Measurements from ENCODE around the gene IL26. TPM values are rescaled to one million over a fixed set of nuclear protein-coding genes. Genes with fewer than 3 reads are reported as not detected.

IL26 gene
- total and polyA plus RNA-seq, 2 experiments from 2014 or later, result not detected

GRCh38 chr12:68245180-68246021 lies 19.8 kb upstream of the IL26 start:
- Histone ChIP-seq H3K9me3 (ENCODE audit: low read depth) (no peaks in the 10 kb centered on the region), H2AFZ (peak overlapping the region; percentile 23), H3K4me3 (no peak overlapping the region), H4K20me1 (ENCODE audit: insufficient read depth, poor library complexity, severe bottlenecking) (no peaks in the 10 kb centered on the region), H3K27me3 (no peaks in the 10 kb centered on the region), H3K36me3 (replicated peaks; ENCODE audit: insufficient read depth, low read depth) (no peaks in the 10 kb centered on the region), H3K79me2 (no peaks in the 10 kb centered on the region), H3K9me2 (replicated peaks; ENCODE audit: insufficient read depth) (no peaks in the 10 kb centered on the region), H3K27ac (peak overlapping the region; percentile 32), H3K4me1 (ENCODE audit: insufficient read depth) (peaks cover 22% of the 10 kb centered on the region), H3K4me2 (peak overlapping the region; percentile 71)
- DNase-seq (ENCODE audit: low spot score), result peak; percentile 16
- 16% methylated on average over 6 of the region's 6 CpGs for WGBS (ENCODE audit: low lambda C conversion rate, missing lambda C conversion rate)
- TF ChIP-seq EZH2 (IDR thresholded peaks at IDR 0.05; ENCODE audit: borderline replicate concordance) (no peak), EZH2phosphoT487 (IDR thresholded peaks at IDR 0.05; ENCODE audit: low read depth, severe bottlenecking, unreplicated experiment) (no peak), CTCF (IDR thresholded peaks at IDR 0.05; ENCODE audit: poor library complexity) (no peak)

GRCh38 chr12:68242777-68243176 lies 17.2 kb upstream of the IL26 start:
- H3K79me2 ChIP-seq, result no peaks in the 10 kb centered on the region
- no peaks in the 10 kb centered on the region for H3K36me3 ChIP-seq (replicated peaks; ENCODE audit: insufficient read depth, low read depth)
- H3K27ac ChIP-seq, result no peak overlapping the region
- no peaks in the 10 kb centered on the region for H3K27me3 ChIP-seq
- no peak overlapping the region for H3K4me3 ChIP-seq
- H2AFZ ChIP-seq, result no peak overlapping the region
- no peaks in the 10 kb centered on the region for H3K9me2 ChIP-seq (replicated peaks; ENCODE audit: insufficient read depth)
- no peaks in the 10 kb centered on the region for H3K9me3 ChIP-seq (ENCODE audit: low read depth)
- H3K4me2 ChIP-seq, result no peak overlapping the region
- H4K20me1 ChIP-seq (ENCODE audit: insufficient read depth, poor library complexity, severe bottlenecking), result no peaks in the 10 kb centered on the region
- peaks cover 24% of the 10 kb centered on the region for H3K4me1 ChIP-seq (ENCODE audit: insufficient read depth)
- DNase-seq (ENCODE audit: low spot score), result no peak
- TF ChIP-seq EZH2 (IDR thresholded peaks at IDR 0.05; ENCODE audit: borderline replicate concordance) (no peak), EZH2phosphoT487 (IDR thresholded peaks at IDR 0.05; ENCODE audit: low read depth, severe bottlenecking, unreplicated experiment) (no peak)

GRCh38 chr12:68240975-68241374 lies 15.4 kb upstream of the IL26 start:
- Histone ChIP-seq H4K20me1 (ENCODE audit: insufficient read depth, poor library complexity, severe bottlenecking) (no peaks in the 10 kb centered on the region), H3K27ac (peak overlapping the region; percentile 69), H3K9me2 (replicated peaks; ENCODE audit: insufficient read depth) (no peaks in the 10 kb centered on the region), H3K36me3 (replicated peaks; ENCODE audit: insufficient read depth, low read depth) (no peaks in the 10 kb centered on the region), H3K79me2 (no peaks in the 10 kb centered on the region), H3K4me3 (no peak overlapping the region), H3K4me2 (peak overlapping the region; percentile 39), H3K27me3 (no peaks in the 10 kb centered on the region), H2AFZ (peak overlapping the region; percentile 17), H3K4me1 (ENCODE audit: insufficient read depth) (peaks cover 20% of the 10 kb centered on the region), H3K9me3 (ENCODE audit: low read depth) (no peaks in the 10 kb centered on the region)
- TF ChIP-seq CTCF (IDR thresholded peaks at IDR 0.05; ENCODE audit: poor library complexity), result no peak
- no peak for TF ChIP-seq EZH2phosphoT487 (IDR thresholded peaks at IDR 0.05; ENCODE audit: low read depth, severe bottlenecking, unreplicated experiment)
- TF ChIP-seq EZH2 (IDR thresholded peaks at IDR 0.05; ENCODE audit: borderline replicate concordance), result no peak
- 58% methylated on average over 1 of the region's 1 CpG for WGBS (ENCODE audit: low lambda C conversion rate, missing lambda C conversion rate)
- peak; percentile 16 for DNase-seq (ENCODE audit: low spot score)

GRCh38 chr12:68240079-68240478 lies 14.5 kb upstream of the IL26 start:
- Histone ChIP-seq H3K79me2 (no peaks in the 10 kb centered on the region), H3K4me2 (peak overlapping the region; percentile 13), H2AFZ (no peak overlapping the region), H3K27me3 (no peaks in the 10 kb centered on the region), H3K9me3 (ENCODE audit: low read depth) (no peaks in the 10 kb centered on the region), H3K4me1 (ENCODE audit: insufficient read depth) (peaks cover 11% of the 10 kb centered on the region), H3K4me3 (no peak overlapping the region), H3K36me3 (replicated peaks; ENCODE audit: insufficient read depth, low read depth) (no peaks in the 10 kb centered on the region), H3K9me2 (replicated peaks; ENCODE audit: insufficient read depth) (no peaks in the 10 kb centered on the region), H3K27ac (peak overlapping the region; percentile 69), H4K20me1 (ENCODE audit: insufficient read depth, poor library complexity, severe bottlenecking) (no peaks in the 10 kb centered on the region)
- WGBS (ENCODE audit: low lambda C conversion rate, missing lambda C conversion rate), result 46% methylated on average over 1 of the region's 1 CpG
- DNase-seq (ENCODE audit: low spot score), result peak; percentile 65
- no peak for TF ChIP-seq EZH2 (IDR thresholded peaks at IDR 0.05; ENCODE audit: borderline replicate concordance)
- no peak for TF ChIP-seq EZH2phosphoT487 (IDR thresholded peaks at IDR 0.05; ENCODE audit: low read depth, severe bottlenecking, unreplicated experiment)
- no peak for TF ChIP-seq CTCF (IDR thresholded peaks at IDR 0.05; ENCODE audit: poor library complexity)

All from hepatocyte (in vitro differentiated cells).